ENCODE measurements around the gene MCL1.

DNA sequence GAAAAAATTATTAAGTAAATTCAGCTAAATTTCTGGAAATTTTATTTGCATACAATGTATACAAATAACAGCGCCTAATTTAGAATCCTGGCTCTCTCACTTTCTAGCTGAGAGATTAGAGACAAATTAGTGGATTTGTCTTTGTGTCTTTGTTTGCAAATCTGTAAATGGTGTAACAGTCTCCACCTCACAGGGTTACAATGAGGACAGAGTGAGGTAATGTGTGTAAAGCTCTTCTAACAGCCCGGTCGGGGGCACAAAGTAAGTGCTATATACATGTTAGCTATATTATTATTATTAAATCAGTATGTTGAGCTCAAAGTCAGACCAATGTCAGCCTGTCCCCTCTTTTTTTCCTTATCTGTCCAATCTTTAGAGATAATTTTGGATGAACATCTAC is 35.2 kb downstream of the MCL1 start:
- no peak for TF ChIP-seq CTCF (IDR thresholded peaks at IDR 0.05)
- TF ChIP-seq POLR2A (IDR thresholded peaks at IDR 0.05): no peak
- TF ChIP-seq EP300 (IDR thresholded peaks at IDR 0.05): no peak

Data from ovary (tissue), 3 donors.